HG03354 (cell line): ENCODE measurements around the gene UBXN7.
"Not testable (repeated sequence)": the region's sequence is repeated elsewhere in the genome, so short reads cannot be mapped to it uniquely, and the experiment has no call there.

Experiments
- ATAC-seq: cut with Tn5 transposase; IDR thresholded peaks from one replicate; pipeline ENCODE4 v1.9.1; 2021; ENCODE audit warnings: mild to moderate bottlenecking; ENCODE audit not compliant: unreplicated experiment, poor library complexity, severe bottlenecking

UBXN7 gene

GRCh38 chr3:196360586-196360985 is 71.6 kb downstream of the UBXN7 start:
- ATAC-seq: no peak

- not testable (repeated sequence) for ATAC-seq
Measured at GRCh38 chr3:196358540-196358939, 73.7 kb downstream of the UBXN7 start.

GRCh38 chr3:196357905-196358304 is 74.3 kb downstream of the UBXN7 start:
- ATAC-seq: no peak

- no peak for ATAC-seq
Measured at GRCh38 chr3:196356556-196356955, 75.7 kb downstream of the UBXN7 start.

- no peak for ATAC-seq
Measured at GRCh38 chr3:196355668-196356067, 76.6 kb downstream of the UBXN7 start.

- no peak for ATAC-seq
Measured at GRCh38 chr3:196354132-196354531, 78.1 kb downstream of the UBXN7 start.

GRCh38 chr3:196351541-196351940 is 80.7 kb downstream of the UBXN7 start:
- ATAC-seq: no peak

GRCh38 chr3:196350067-196350466 is 82.2 kb downstream of the UBXN7 start:
- ATAC-seq: no peak

GRCh38 chr3:196348698-196349097 is 83.5 kb downstream of the UBXN7 start:
- no peak for ATAC-seq

GRCh38 chr3:196344663-196345062 is 87.6 kb downstream of the UBXN7 start:
- no peak for ATAC-seq

- ATAC-seq: not testable (repeated sequence)
Measured at GRCh38 chr3:196343917-196344316, 88.3 kb downstream of the UBXN7 start.

- no peak for ATAC-seq
Measured at GRCh38 chr3:196341137-196341536, 91.1 kb downstream of the UBXN7 start.

GRCh38 chr3:196340466-196340865 is 91.8 kb downstream of the UBXN7 start:
- ATAC-seq: no peak

- no peak for ATAC-seq
Measured at GRCh38 chr3:196339493-196340254, 92.6 kb downstream of the UBXN7 start.

- ATAC-seq: no peak
Measured at GRCh38 chr3:196339044-196339443, 93.2 kb downstream of the UBXN7 start.

- ATAC-seq: no peak
Measured at GRCh38 chr3:196336319-196337145, 95.7 kb downstream of the UBXN7 start.

- no peak for ATAC-seq
Measured at GRCh38 chr3:196335503-196335948, 96.7 kb downstream of the UBXN7 start.

- ATAC-seq: no peak
Measured at GRCh38 chr3:196334982-196335381, 97.2 kb downstream of the UBXN7 start.

- ATAC-seq: no peak
Measured at GRCh38 chr3:196332168-196332567, 100.1 kb downstream of the UBXN7 start.

GRCh38 chr3:196327405-196327804 is 104.8 kb downstream of the UBXN7 start:
- no peak for ATAC-seq

GRCh38 chr3:196326936-196327335 is 105.3 kb downstream of the UBXN7 start:
- no peak for ATAC-seq
